ENCODE measurements around the gene EXOC2.
"Not testable (repeated sequence)": the region's sequence is repeated elsewhere in the genome, so short reads cannot be mapped to it uniquely, and the experiment has no call there.

The EXOC2 gene

DNA sequence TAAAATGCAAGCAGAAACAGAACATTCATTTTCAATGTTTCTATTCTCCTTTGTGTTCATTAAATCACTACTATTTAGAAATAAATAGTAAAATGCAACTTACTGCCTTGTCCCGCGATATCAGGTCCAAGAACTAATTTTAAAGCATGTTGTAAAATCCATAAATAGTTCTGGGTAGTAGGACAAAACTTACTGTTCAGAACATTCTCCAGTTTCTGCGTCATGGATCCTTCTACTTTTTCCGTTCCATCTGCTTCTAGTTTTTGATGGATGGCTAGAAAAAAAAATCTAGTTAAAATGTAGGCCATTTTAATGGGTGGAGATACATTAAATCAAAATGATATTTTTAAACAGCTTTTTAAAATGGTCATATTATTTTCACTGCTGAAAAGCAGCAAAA is 83.0 kb downstream of the EXOC2 start:
- H3K23ac ChIP-seq (ENCODE audit: low read length in 2 of 2) = no peak overlapping the region
- H2BK12ac ChIP-seq (ENCODE audit: low read length in 2 of 2) = no peak overlapping the region
- no peak overlapping the region for H3K4ac ChIP-seq (ENCODE audit: low read depth in 1 of 2, low read length in 2 of 2)
- 90% methylated on average over 2 of the region's 4 CpGs for WGBS
- no peak overlapping the region for H3K18ac ChIP-seq (ENCODE audit: low read depth in 1 of 2, low read length in 2 of 2)
- H3K79me1 ChIP-seq (replicated peaks; ENCODE audit: low read length, poor library complexity, severe bottlenecking) = peaks cover 14% of the 10 kb centered on the region
- no peak overlapping the region for H2BK15ac ChIP-seq (ENCODE audit: low read depth, poor library complexity, severe bottlenecking)
- H3K4me1 ChIP-seq (ENCODE audit: control insufficient read depth, insufficient read depth, low read depth, low read length) = no peaks in the 10 kb centered on the region
- H2BK5ac ChIP-seq (ENCODE audit: low read depth, low read length, poor library complexity, severe bottlenecking) = no peak overlapping the region
- H2AFZ ChIP-seq (ENCODE audit: low read depth, low read length) = no peak overlapping the region
- H4K91ac ChIP-seq (ENCODE audit: low read length) = no peak overlapping the region
- no peaks in the 10 kb centered on the region for H3K9me3 ChIP-seq (ENCODE audit: control insufficient read depth, low read length)
- no peak overlapping the region for H3K14ac ChIP-seq (ENCODE audit: low read length in 2 of 2)
- no peak overlapping the region for H2BK120ac ChIP-seq (ENCODE audit: low read depth, low read length)
- H2AK5ac ChIP-seq (ENCODE audit: low read length, severe bottlenecking) = no peak overlapping the region
- H3K27ac ChIP-seq (ENCODE audit: low read length, poor library complexity, severe bottlenecking) = no peak overlapping the region
- no peak overlapping the region for H3K4me2 ChIP-seq (ENCODE audit: low read length, poor library complexity, severe bottlenecking)
- no peak overlapping the region for H3K9ac ChIP-seq (ENCODE audit: low read length)
- H4K8ac ChIP-seq (ENCODE audit: low read length) = no peak overlapping the region
- DNase-seq = no peak
- peaks cover 8 to 21% of the 10 kb centered on the region in 2 experiments for H3K36me3 ChIP-seq (ENCODE audit: control insufficient read depth in 1 of 2, insufficient read depth in 2 of 2, low read depth in 1 of 2, low read length in 2 of 2)
- no peaks in the 10 kb centered on the region for H3K27me3 ChIP-seq (ENCODE audit: control insufficient read depth in 1 of 2, insufficient read depth in 1 of 2, low read length in 2 of 2)
- no peak overlapping the region for H3K4me3 ChIP-seq (ENCODE audit: insufficient read depth in 1 of 2, low read depth in 1 of 2, low read length in 2 of 2)

DNA sequence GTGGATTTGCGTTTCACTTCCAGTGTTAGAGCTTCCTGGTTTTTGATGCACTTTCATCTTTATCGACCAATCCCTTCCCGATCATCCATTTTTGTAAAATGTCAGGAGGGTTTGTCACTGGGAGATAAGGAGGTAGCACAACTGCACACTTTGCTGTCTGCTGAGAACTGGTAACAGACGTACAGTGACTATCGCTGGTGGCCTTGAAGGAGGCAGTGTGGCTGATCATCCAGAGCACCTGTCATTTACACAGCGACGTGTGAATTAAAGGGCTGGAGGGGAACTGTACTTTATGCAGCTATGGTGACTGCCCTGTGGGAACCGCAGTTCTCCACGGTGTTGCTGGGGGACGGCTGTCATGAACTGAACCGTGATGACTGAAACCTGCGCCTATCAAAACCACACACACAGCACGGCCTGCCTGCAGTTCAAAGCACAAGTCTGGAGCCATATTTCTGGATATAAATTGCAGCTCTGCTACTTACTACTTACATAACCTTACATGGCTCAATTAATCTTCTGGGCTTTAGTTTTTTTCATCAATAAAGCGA is 86.0 kb downstream of the EXOC2 start:
- peaks cover 16 to 20% of the 10 kb centered on the region in 2 experiments for H3K36me3 ChIP-seq (ENCODE audit: control insufficient read depth in 1 of 2, insufficient read depth in 2 of 2, low read depth in 1 of 2, low read length in 2 of 2)
- H2AFZ ChIP-seq (ENCODE audit: low read depth, low read length) = no peak overlapping the region
- H4K91ac ChIP-seq (ENCODE audit: low read length) = peak overlapping the region; percentile 53
- H2BK12ac ChIP-seq (ENCODE audit: low read length in 2 of 2) = no peak overlapping the region
- H3K9ac ChIP-seq (ENCODE audit: low read length) = no peak overlapping the region
- H3K4me2 ChIP-seq (ENCODE audit: low read length, poor library complexity, severe bottlenecking) = no peak overlapping the region
- no peak overlapping the region for H2BK15ac ChIP-seq (ENCODE audit: low read depth, poor library complexity, severe bottlenecking)
- H3K18ac ChIP-seq (ENCODE audit: low read depth in 1 of 2, low read length in 2 of 2) = no peak overlapping the region
- no peak overlapping the region for H2BK5ac ChIP-seq (ENCODE audit: low read depth, low read length, poor library complexity, severe bottlenecking)
- H3K79me1 ChIP-seq (replicated peaks; ENCODE audit: low read length, poor library complexity, severe bottlenecking) = peaks cover 28% of the 10 kb centered on the region
- no peak for DNase-seq
- H3K4me1 ChIP-seq (ENCODE audit: control insufficient read depth, insufficient read depth, low read depth, low read length) = no peaks in the 10 kb centered on the region
- no peaks in the 10 kb centered on the region for H3K27me3 ChIP-seq (ENCODE audit: control insufficient read depth in 1 of 2, insufficient read depth in 1 of 2, low read length in 2 of 2)
- no peak overlapping the region for H3K4me3 ChIP-seq (ENCODE audit: insufficient read depth in 1 of 2, low read depth in 1 of 2, low read length in 2 of 2)
- no peak overlapping the region for H3K4ac ChIP-seq (ENCODE audit: low read depth in 1 of 2, low read length in 2 of 2)
- H3K9me3 ChIP-seq (ENCODE audit: control insufficient read depth, low read length) = no peaks in the 10 kb centered on the region
- no peak overlapping the region for H2AK5ac ChIP-seq (ENCODE audit: low read length, severe bottlenecking)
- 97% methylated on average over 14 of the region's 14 CpGs for WGBS
- H2BK120ac ChIP-seq (ENCODE audit: low read depth, low read length) = no peak overlapping the region
- no peak overlapping the region for H3K23ac ChIP-seq (ENCODE audit: low read length in 2 of 2)
- H4K8ac ChIP-seq (ENCODE audit: low read length) = peak overlapping the region; percentile 24
- no peak overlapping the region for H3K27ac ChIP-seq (ENCODE audit: low read length, poor library complexity, severe bottlenecking)
- no peak overlapping the region for H3K14ac ChIP-seq (ENCODE audit: low read length in 2 of 2)

DNA sequence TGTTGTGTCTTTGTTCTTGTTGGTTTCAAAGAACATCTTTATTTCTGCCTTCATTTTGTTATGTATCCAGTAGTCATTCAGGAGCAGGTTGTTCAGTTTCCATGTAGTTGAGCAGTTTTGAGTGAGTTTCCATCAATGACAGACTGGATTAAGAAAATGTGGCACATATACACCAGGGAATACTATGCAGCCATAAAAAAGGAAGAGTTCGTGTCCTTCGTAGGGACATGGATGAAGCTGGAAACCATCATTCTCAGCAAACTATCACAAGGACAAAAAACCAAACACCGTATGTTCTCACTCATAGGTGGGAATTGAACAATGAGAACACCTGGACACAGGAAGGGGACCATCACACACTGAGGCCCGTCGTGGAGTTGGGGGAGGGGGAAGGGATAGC is 87.0 kb downstream of the EXOC2 start:
- not testable (repeated sequence) for H2BK12ac ChIP-seq (ENCODE audit: low read length in 2 of 2); H4K8ac ChIP-seq (ENCODE audit: low read length); H3K27ac ChIP-seq (ENCODE audit: low read length, poor library complexity, severe bottlenecking); H2AK5ac ChIP-seq (ENCODE audit: low read length, severe bottlenecking); H3K9me3 ChIP-seq (ENCODE audit: control insufficient read depth, low read length); H2BK15ac ChIP-seq (ENCODE audit: low read depth, poor library complexity, severe bottlenecking); H4K91ac ChIP-seq (ENCODE audit: low read length); H3K4me3 ChIP-seq (ENCODE audit: insufficient read depth in 1 of 2, low read depth in 1 of 2, low read length in 2 of 2); H3K18ac ChIP-seq (ENCODE audit: low read depth in 1 of 2, low read length in 2 of 2); H3K4me2 ChIP-seq (ENCODE audit: low read length, poor library complexity, severe bottlenecking); H2AFZ ChIP-seq (ENCODE audit: low read depth, low read length); H3K4me1 ChIP-seq (ENCODE audit: control insufficient read depth, insufficient read depth, low read depth, low read length); H2BK5ac ChIP-seq (ENCODE audit: low read depth, low read length, poor library complexity, severe bottlenecking); H2BK120ac ChIP-seq (ENCODE audit: low read depth, low read length); H3K23ac ChIP-seq (ENCODE audit: low read length in 2 of 2); H3K14ac ChIP-seq (ENCODE audit: low read length in 2 of 2); H3K27me3 ChIP-seq (ENCODE audit: control insufficient read depth in 1 of 2, insufficient read depth in 1 of 2, low read length in 2 of 2); H3K9ac ChIP-seq (ENCODE audit: low read length); H3K4ac ChIP-seq (ENCODE audit: low read depth in 1 of 2, low read length in 2 of 2); DNase-seq
- 100% methylated on average over 1 of the region's 5 CpGs for WGBS
- peaks cover 27% of the 10 kb centered on the region for H3K79me1 ChIP-seq (replicated peaks; ENCODE audit: low read length, poor library complexity, severe bottlenecking)
- peaks cover 16 to 20% of the 10 kb centered on the region in 2 experiments for H3K36me3 ChIP-seq (ENCODE audit: control insufficient read depth in 1 of 2, insufficient read depth in 2 of 2, low read depth in 1 of 2, low read length in 2 of 2)

DNA sequence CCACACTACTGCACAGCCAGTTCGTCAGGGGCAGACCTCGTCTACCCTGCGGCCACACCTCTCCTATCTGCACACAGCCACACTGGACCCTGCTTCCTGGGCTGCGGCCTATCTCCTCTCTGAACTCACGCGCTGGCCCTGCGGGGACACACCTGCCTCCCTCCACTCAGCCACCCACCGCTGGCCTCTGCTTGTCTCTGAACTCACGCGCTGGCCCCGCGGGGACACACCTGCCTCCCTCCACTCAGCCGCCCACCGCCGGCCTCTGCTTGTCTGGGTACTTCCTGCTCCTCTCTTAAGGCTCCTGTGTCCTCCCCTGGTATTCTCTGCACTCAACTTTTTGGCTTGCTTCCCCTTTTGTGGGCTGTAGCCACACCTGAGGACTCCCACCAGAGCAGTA is 88.4 kb downstream of the EXOC2 start:
- Histone ChIP-seq H4K91ac (ENCODE audit: low read length) (no peak overlapping the region), H3K4me2 (ENCODE audit: low read length, poor library complexity, severe bottlenecking) (no peak overlapping the region), H3K18ac (ENCODE audit: low read depth in 1 of 2, low read length in 2 of 2) (no peak overlapping the region), H3K4me3 (ENCODE audit: insufficient read depth in 1 of 2, low read depth in 1 of 2, low read length in 2 of 2) (no peak overlapping the region), H3K79me1 (replicated peaks; ENCODE audit: low read length, poor library complexity, severe bottlenecking) (peaks cover 27% of the 10 kb centered on the region), H3K27me3 (ENCODE audit: control insufficient read depth in 1 of 2, insufficient read depth in 1 of 2, low read length in 2 of 2) (no peaks in the 10 kb centered on the region), H3K36me3 (ENCODE audit: control insufficient read depth in 1 of 2, insufficient read depth in 2 of 2, low read depth in 1 of 2, low read length in 2 of 2) (peaks cover 12 to 20% of the 10 kb centered on the region in 2 experiments), H3K4ac (ENCODE audit: low read depth in 1 of 2, low read length in 2 of 2) (no peak overlapping the region), H3K9ac (ENCODE audit: low read length) (no peak overlapping the region), H3K27ac (ENCODE audit: low read length, poor library complexity, severe bottlenecking) (no peak overlapping the region), H3K23ac (ENCODE audit: low read length in 2 of 2) (no peak overlapping the region), H4K8ac (ENCODE audit: low read length) (no peak overlapping the region), H2BK5ac (ENCODE audit: low read depth, low read length, poor library complexity, severe bottlenecking) (no peak overlapping the region), H3K4me1 (ENCODE audit: control insufficient read depth, insufficient read depth, low read depth, low read length) (no peaks in the 10 kb centered on the region), H3K14ac (ENCODE audit: low read length in 2 of 2) (no peak overlapping the region), H3K9me3 (ENCODE audit: control insufficient read depth, low read length) (no peaks in the 10 kb centered on the region), H2AK5ac (ENCODE audit: low read length, severe bottlenecking) (no peak overlapping the region), H2BK12ac (ENCODE audit: low read length in 2 of 2) (no peak overlapping the region), H2BK15ac (ENCODE audit: low read depth, poor library complexity, severe bottlenecking) (no peak overlapping the region), H2BK120ac (ENCODE audit: low read depth, low read length) (no peak overlapping the region), H2AFZ (ENCODE audit: low read depth, low read length) (no peak overlapping the region)
- WGBS = 98% methylated on average over 15 of the region's 15 CpGs
- DNase-seq = no peak

All from mesenchymal stem cell (in vitro differentiated cells and primary cell).